ENCODE data around the gene PKN3.
A peak's percentile ranks its signal among the peaks of the same experiment; 100 is the strongest.
"Not testable (repeated sequence)": the region's sequence is repeated elsewhere in the genome, so short reads cannot be mapped to it uniquely, and the experiment has no call there.

PKN3 gene

DNA sequence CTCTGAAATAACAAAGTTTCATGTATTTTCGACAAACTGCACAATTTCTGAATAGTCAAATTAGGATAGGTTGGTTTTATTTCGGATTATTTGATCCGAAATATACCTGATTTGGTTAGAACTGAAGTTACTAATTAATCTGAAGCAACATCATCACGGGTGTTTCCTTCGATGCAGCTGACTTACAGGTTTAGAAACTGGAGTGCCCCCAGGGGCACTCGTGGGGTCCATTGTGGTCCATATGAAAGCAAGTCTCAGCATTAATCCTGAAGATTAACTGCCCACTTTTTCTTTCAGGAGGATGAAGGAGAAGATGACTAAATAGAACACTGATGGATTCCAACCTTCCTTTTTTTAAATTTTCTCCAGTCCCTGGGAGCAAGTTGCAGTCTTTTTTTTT lies 8.0 kb upstream of the PKN3 start:
- DNase-seq = no peak

GRCh38 chr9:128696923-128697707 lies 5.2 kb upstream of the PKN3 start:
- DNase-seq = no peak

DNA sequence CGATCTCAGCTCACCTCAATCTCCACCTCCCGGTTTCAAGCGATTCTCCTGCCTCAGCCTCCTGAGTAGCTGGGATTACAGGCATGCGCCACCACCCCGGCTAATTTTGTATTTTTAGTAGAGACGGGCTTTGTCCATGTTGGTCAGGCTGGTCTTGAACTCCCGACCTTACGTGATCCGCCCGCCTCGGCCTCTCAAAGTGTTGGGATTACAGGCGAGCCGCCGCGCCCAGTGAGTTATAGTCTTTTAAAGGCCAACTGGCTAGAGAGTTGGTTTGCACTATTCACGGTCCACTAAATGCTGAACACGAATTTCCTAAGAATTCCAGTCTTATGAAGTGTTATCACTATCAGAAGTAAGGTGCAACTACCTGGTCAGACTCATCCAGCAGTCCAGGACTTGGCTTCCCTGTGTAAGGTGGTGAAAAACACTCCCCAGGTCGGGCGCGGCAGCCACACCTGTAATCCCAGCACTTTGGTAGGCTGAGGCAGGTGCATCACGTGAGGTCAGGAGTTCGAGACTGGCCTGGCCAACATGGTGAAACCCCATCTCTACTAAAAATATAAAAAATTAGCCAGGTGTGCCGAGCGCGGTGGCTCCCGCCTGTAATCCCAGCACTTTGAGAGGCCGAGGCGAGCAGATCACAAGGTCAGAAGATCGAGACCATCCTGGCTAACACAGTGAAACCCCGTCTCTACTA lies 3.1 kb upstream of the PKN3 start:
- not testable (repeated sequence) for DNase-seq

DNA sequence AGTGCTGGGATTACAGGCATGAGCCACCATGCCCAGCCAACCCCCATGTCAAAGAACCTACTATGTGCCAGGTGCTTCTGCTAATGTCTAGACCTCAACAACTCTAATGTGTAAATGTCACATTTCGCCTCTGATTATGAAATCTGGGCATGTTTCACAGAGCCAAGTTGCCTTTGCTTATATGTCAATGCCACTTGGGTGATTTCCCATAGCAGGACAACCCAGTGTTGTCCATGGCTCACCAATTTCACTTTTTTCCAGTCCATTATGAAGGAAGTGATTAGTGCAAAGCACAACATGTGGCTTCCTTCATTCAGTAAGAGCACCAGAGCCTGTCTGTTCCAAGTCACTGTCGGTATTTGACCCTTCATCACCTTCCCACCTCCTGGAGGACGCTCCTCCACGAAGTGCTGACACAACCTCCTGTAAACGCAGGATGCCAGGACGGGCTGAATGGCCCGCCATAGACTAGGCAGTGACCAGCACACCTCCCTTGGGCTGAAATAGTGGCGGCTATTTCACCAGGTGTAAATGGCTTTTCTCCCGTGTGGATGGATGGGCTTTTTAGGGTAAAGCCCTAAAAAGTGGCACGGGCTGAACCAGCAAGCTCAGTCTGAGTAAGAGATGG lies 962 bp upstream of the PKN3 start:
- DNase-seq = no peak

GRCh38 chr9:128702949-128703615 lies 779 bp downstream of the PKN3 start:
- DNase-seq = peak; percentile 72

GRCh38 chr9:128703616-128704355 lies 1.5 kb downstream of the PKN3 start:
- no peak for DNase-seq

DNA sequence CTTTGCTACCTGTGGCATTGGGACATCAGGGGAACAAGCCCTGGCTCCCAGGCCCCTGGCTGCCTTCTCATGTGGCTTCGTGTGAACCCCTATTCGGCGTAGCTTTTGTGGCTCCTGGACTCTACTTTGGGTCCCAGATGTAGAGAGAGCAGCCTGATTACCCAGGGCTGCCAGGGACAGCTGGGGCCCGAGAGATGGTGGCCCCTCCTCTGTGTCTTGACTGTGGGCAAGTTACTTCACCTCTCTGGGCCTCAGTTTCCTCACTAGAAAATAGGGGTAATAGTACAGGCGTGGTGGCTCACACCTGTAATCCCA lies 2.0 kb downstream of the PKN3 start:
- no peak for DNase-seq

DNA sequence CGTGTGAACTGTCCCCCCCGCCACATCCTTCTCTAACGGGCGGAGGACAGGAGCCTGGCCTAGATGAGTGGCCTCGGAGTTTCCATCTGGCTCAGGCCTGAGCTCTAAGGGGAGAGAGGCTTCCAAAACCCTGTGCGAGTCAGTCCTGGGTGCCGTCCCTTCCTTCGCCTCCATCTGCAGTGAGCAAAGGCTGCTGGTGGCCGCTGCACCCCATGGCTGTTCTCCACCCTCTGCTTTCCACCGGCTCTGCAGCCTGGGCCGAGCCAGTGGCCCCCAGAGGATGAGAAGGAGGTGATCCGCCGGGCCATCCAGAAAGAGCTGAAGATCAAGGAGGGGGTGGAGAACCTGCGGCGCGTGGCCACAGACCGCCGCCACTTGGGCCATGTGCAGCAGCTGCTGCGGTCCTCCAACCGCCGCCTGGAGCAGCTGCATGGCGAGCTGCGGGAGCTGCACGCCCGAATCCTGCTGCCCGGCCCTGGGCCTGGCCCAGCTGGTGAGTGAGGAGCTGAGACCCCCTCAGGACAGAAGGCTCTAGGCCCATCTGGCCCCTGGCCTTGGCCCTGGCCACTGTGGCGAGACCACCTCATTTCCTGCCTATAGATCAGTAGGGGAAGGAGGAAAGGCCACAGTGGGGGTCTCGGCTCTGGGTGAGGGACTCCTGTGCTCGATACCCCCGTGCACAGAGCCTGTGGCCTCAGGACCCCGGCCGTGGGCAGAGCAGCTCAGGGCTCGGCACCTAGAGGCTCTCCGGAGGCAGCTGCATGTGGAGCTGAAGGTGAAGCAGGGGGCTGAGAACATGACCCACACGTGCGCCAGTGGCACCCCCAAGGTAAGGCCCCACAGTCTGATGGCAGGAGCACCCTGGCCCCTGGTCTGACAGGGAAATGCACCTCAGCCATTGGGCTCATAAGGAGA lies 3.0 kb downstream of the PKN3 start:
- no peak for DNase-seq

- no peak for DNase-seq
These were observed 3.7 kb downstream of the PKN3 start for GRCh38 chr9:128706045-128706444.

GRCh38 chr9:128706671-128707381 lies 4.5 kb downstream of the PKN3 start:
- DNase-seq = no peak

DNA sequence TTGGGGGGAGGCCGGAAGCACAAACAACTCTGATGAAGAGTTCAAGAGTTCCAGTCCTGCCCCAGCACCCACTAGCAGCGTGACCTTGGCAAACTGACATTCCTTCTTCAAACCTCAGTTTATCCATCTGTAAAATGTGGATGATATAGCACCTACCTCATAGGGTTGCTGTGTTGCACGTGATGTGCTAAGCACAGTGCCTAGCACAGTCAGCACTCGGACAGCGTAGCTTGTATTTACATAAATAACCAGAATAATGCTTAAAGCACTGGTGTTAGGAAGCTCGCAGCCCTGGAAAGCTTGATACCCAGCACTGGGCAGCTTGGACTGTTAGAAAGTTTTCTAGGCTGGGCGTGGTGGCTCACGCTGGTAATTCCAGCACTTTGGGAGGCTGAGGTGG lies 5.1 kb downstream of the PKN3 start:
- DNase-seq = no peak

DNA sequence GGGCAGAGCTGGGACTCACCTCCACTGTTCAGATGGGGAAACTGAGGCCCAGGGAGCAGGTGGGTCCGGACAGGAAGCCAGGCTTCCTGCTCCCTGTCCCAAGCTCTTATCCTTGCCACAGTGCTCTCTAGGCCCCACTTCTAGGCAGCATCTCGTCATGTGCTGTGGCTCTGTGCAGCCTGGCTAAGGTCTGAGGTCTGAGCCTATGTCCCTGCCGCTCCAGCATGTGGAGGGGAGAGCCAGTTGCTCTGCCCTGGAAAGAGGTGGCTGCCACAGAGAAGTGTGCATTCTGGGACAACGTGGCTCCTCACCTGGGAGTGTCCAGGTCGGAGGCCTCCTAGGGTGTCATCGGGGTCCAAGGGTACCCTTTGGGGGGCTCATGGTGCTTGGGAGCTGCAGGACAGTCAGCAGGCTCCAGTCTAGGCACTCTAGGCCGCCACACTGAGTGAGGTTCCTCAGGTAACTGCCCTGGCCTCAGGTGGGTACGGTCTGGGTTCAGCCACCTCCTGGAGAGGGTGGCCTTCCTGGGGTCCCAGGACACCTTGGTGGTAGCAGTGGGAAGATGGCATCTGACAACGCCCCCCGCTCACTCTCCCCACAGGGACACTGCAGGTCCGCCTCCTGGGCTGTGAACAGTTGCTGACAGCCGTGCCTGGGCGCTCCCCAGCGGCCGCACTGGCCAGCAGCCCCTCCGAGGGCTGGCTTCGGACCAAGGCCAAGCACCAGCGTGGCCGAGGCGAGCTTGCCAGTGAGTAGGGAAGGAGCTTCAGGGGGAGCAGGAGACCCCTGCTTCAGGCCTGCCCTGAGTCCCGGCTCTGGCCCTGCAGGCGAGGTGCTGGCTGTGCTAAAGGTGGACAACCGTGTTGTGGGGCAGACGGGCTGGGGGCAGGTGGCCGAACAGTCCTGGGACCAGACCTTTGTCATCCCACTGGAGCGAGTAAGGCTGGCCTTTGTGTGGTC lies 10.4 kb downstream of the PKN3 start:
- DNase-seq = no peak

- no peak for DNase-seq
These were observed 11.1 kb downstream of the PKN3 start for GRCh38 chr9:128713411-128713780.

DNA sequence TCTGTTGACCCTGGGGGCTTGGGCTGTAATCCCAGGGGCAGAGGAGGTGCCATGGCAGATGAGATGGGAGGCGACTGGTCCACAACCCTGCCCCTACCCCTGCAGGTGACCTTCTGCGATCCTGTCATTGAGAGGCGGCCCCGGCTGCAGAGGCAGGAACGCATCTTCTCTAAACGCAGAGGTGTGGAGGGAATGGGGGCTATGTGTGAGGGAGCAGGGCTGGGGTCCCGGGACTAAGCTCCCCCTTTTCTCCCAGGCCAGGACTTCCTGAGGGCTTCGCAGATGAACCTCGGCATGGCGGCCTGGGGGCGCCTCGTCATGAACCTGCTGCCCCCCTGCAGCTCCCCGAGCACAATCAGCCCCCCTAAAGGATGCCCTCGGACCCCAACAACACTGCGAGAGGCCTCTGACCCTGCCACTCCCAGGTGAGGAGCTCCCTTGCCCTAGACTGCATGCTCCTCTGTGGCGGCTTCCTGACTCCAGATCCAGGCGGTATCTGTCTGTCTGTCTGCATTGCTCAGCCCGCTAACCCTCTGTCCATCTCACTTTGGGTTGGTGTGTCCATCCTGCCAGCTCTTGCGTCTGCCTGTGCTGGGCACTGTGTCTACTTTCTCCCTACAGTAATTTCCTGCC lies 11.8 kb downstream of the PKN3 start:
- DNase-seq = no peak

GRCh38 chr9:128714586-128715435 lies 12.5 kb downstream of the PKN3 start:
- DNase-seq = no peak

DNA sequence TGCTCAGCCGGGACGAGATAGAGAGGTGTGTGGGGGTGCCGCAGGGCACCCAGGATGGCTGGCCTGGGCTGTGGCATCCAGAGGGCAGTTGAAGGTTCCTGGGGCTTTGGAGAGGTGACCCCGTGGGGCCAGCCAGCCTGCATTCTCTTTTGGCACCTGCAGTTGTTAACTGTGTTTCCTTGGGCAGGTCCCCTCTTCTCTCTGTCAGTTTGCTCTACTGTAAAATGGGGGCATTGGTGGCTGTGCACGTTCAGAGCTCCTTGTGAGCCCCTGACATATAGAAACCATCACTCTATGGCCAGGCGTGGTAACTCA lies 13.1 kb downstream of the PKN3 start:
- no peak for DNase-seq

DNA sequence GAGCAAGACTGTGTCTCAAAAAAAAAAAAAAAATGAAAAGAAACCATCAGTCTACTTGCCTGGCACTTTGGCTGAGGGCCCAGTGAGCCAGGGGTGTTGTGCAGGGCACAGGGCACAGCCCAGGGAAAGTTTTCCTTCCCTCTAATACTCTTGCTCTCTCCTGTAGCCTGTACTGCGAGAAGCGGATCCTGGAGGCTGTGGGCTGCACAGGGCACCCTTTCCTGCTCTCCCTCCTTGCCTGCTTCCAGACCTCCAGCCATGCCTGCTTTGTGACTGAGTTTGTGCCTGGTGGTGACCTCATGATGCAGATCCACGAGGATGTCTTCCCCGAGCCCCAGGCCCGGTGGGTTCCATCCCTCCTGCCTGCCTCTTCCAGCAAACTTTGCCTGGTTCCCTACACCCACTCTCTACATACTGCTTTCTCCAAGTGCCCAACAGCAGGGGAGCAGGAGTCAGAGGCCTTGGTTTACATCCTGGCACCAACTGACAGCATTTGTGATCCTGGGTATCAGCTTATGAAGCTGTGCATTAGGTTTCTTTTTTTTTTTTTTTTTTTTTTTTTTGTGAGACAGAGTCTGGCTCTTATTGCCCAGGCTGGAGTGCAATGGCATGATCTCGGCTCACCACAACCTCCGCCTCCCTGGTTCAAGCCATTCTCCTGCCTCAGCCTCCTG lies 14.4 kb downstream of the PKN3 start:
- no peak for DNase-seq

DNA sequence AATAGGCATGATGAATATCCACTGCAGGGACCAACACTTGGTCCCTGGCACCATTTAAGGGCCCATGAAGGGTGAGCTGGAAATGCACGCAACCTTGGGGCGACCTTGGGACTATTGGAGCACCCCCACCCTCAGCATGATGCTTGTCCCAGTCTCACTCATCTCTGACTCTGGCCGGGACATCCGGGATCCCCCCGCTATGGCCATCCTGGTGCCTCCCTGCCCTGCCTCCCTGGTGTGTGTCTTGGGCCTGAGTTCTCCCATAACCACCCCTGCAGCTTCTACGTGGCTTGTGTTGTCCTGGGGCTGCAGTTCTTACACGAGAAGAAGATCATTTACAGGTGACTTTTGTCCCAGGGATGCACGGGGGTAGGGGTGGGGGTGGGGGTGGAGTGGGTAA lies 15.7 kb downstream of the PKN3 start:
- DNase-seq = no peak

Measured in hematopoietic multipotent progenitor cell treated with erythropoietin and hydrocortisone succinate and interleukin-3 and kit ligand, for 4 days (in vitro differentiated cells).